Left ventricle myocardium inferior (tissue), 1 donor: ENCODE measurements around the gene SCIN. TPM values are rescaled to one million over a fixed set of nuclear protein-coding genes. Genes with fewer than 3 reads are reported as not detected.
"Not testable (repeated sequence)": the region's sequence is repeated elsewhere in the genome, so short reads cannot be mapped to it uniquely, and the experiment has no call there.

Experiments
- DNase-seq: peaks from one replicate; pipeline ENCODE4 v3.0.0-alpha.2; 2020
- H3K27ac ChIP-seq: fragments of 200-600 bp; replicated peaks from 2 replicates; pipeline ENCODE4 v1.8.0; 2021
- H3K27me3 ChIP-seq: fragments of 200-600 bp; 2 replicates; pipeline ENCODE4 v1.8.0; 2021; ENCODE audit warnings: low read depth
- H3K36me3 ChIP-seq: fragments of 200-600 bp; 2 replicates; pipeline ENCODE4 v1.8.0; 2021
- H3K4me1 ChIP-seq: fragments of 200-600 bp; 2 replicates; pipeline ENCODE4 v1.8.0; 2021
- H3K4me3 ChIP-seq: fragments of 200-600 bp; 2 replicates; pipeline ENCODE4 v1.8.0; 2021; ENCODE audit warnings: mild to moderate bottlenecking, moderate library complexity
- H3K9me3 ChIP-seq: fragments of 200-600 bp; replicated peaks from 2 replicates; pipeline ENCODE4 v1.8.0; 2021
- CTCF ChIP-seq: fragments of 200-600 bp; IDR thresholded peaks from 2 replicates; pipeline ENCODE4 v1.8.0; 2021; ENCODE audit warnings: antibody characterized with exemption, mild to moderate bottlenecking, borderline replicate concordance
- intact Hi-C: fragments of 100-400 bp; cut with micrococcal nuclease; formaldehyde crosslinking; loops from one replicate; pipeline ENCODE4 v1.11.0; 2022
- total RNA-seq: library from RNA; stranded (reverse); fragmentation: NEBNext Ultra II Directional; extraction: Animal tissue kit (Norgen Biotek cat#: 25700); gene quantifications from one replicate; pipeline ENCODE4 v1.2.1, GENCODE V29; 2021
- donor health status: DM: no; HTN: yes; CAD: no; lungs with severe emphysema.

SCIN gene
- total RNA-seq, 1 donor from 2014 or later = not detected

GRCh38 chr7:12687718-12688171, 117.2 kb downstream of the SCIN start:
- H3K27me3 ChIP-seq = no peaks in the 10 kb centered on the region
- H3K36me3 ChIP-seq = no peaks in the 10 kb centered on the region
- H3K4me1 ChIP-seq = peaks cover 42% of the 10 kb centered on the region
- H3K27ac ChIP-seq = peak overlapping the region; percentile 91
- no peak for TF ChIP-seq CTCF
- H3K4me3 ChIP-seq = peak overlapping the region; percentile 89
- no peak for DNase-seq
- intact Hi-C loops = loop anchor here (5.0 kb wide), 1 partner anchor 490 kb away; no protein-coding TSS in a partner anchor
- no peaks in the 10 kb centered on the region for H3K9me3 ChIP-seq

GRCh38 chr7:12688485-12689170, 118.1 kb downstream of the SCIN start:
- not testable (repeated sequence) for DNase-seq, H3K27me3 ChIP-seq, H3K36me3 ChIP-seq, H3K9me3 ChIP-seq
- intact Hi-C loops = loop anchor here (5.0 kb wide), 1 partner anchor 489 kb away; no protein-coding TSS in a partner anchor
- Histone ChIP-seq H3K4me3 (peak overlapping the region; percentile 89), H3K4me1 (peaks cover 42% of the 10 kb centered on the region), H3K27ac (peak overlapping the region; percentile 91)

- no peaks in the 10 kb centered on the region for H3K36me3 ChIP-seq
- H3K27me3 ChIP-seq = no peaks in the 10 kb centered on the region
- intact Hi-C loops = loop anchor here (5.0 kb wide), 1 partner anchor 488 kb away; no protein-coding TSS in a partner anchor
- peaks cover 42% of the 10 kb centered on the region for H3K4me1 ChIP-seq
- DNase-seq = no peak
- H3K4me3 ChIP-seq = peak overlapping the region; percentile 89
- H3K27ac ChIP-seq = no peak overlapping the region
- no peak for TF ChIP-seq CTCF
- no peaks in the 10 kb centered on the region for H3K9me3 ChIP-seq
Observed at GRCh38 chr7:12689451-12689850, 118.9 kb downstream of the SCIN start.

DNA sequence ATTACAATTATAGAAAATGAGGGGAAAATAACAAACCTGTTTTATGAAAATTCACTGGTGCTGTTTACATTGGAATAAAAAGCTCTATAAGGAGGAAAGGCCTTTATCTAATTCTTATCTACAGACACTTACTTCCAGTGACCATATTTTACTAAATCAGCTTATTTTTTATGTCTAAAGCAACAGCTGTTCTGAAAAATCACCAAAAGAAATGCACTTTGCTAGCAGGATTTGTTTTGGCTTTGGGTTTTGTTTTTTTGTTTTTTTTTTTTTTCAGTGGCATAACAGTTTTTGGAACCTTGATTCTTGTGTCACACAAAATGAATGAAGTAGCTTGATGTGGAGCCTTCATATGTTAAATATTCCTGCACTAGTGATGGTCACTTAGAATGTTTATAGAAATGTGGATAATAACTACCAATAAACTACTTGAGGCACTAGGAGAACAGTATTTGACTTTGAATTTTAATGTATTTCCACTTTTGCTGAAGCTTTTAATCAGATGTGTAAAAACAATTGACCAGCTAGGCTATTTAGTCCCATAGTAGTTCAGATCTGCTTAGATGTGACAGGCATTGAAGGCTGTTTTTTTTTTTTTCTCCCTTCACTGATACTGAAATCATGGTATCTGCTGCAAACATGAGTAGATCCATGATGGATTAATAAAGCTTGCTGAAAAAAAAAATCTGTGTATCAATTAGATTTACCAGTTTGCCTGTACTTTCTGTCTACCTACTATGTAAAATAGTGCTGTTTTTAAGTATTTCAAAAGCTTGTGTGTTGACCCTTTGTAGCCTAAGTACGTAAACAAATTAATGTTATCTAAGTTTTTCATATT, 119.7 kb downstream of the SCIN start:
- Histone ChIP-seq H3K9me3 (no peaks in the 10 kb centered on the region), H3K27me3 (no peaks in the 10 kb centered on the region), H3K4me1 (peaks cover 44% of the 10 kb centered on the region), H3K27ac (no peak overlapping the region), H3K36me3 (no peaks in the 10 kb centered on the region), H3K4me3 (peak overlapping the region; percentile 89)
- no peak for TF ChIP-seq CTCF
- intact Hi-C loops = loop anchor here (5.0 kb wide), 1 partner anchor 82 kb away; no protein-coding TSS in a partner anchor
- DNase-seq = no peak

DNA sequence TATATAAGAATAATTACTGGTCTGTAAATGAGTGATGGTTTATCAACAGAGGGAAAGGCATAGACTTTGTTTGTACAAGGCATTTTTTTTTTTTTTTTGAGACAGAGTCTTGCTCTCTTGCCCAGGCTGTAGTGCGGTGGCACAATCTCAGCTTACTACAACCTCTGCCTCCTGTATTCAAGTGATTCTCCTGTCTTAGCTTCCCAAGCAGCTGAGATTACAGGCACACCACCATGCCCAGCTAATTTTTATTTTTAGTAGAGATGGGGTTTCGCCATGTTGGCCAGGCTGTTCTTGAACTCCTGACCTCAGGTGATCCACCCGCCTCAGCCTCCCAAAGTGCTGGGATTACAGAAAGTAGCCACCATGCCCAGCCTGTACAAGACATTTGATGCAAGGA, 120.9 kb downstream of the SCIN start:
- not testable (repeated sequence) for H3K27ac ChIP-seq, H3K9me3 ChIP-seq, H3K36me3 ChIP-seq, DNase-seq, H3K27me3 ChIP-seq, H3K4me3 ChIP-seq
- intact Hi-C loops = loop anchor here (5.0 kb wide), 1 partner anchor 81 kb away; no protein-coding TSS in a partner anchor
- H3K4me1 ChIP-seq = peaks cover 48% of the 10 kb centered on the region

GRCh38 chr7:12692035-12692434, 121.5 kb downstream of the SCIN start:
- Histone ChIP-seq H3K4me1 (peaks cover 44% of the 10 kb centered on the region), H3K4me3 (no peak overlapping the region), H3K9me3 (no peaks in the 10 kb centered on the region), H3K27ac (no peak overlapping the region), H3K27me3 (no peaks in the 10 kb centered on the region), H3K36me3 (no peaks in the 10 kb centered on the region)
- no peak for DNase-seq
- intact Hi-C loops = loop anchor here (5.0 kb wide), 1 partner anchor 80 kb away; no protein-coding TSS in a partner anchor
- no peak for TF ChIP-seq CTCF
